H1 (cell line): ENCODE data around the gene PHTF2. TPM values are rescaled to one million over a fixed set of nuclear protein-coding genes. Genes with fewer than 3 reads are reported as not detected.

Experiments used
- CTCF ChIA-PET: fragments of 300-600 bp; sonication (Branson Sonifier 250); formaldehyde crosslinking; loops from one replicate; lab custom pipeline; 2021; ENCODE audit not compliant: partially characterized antibody; lab: Charles Lee
- POLR2A ChIA-PET: fragments of 300-600 bp; sonication (Branson Sonifier 250); formaldehyde crosslinking; loops from one replicate; lab custom pipeline; 2021; ENCODE audit warnings: inconsistent platforms; ENCODE audit not compliant: partially characterized antibody; lab: Charles Lee
- DNase-seq, 2 experiments: peaks; one replicate each; pipeline versions ENCODE4 v3.0.0 to v3.0.0-alpha.2; 2010 to 2022; ENCODE audit warnings: low spot score in 2 of 2, low read depth in 1 of 2, mixed read lengths in 1 of 2
- FAIRE-seq: peaks from 2 replicates; lab custom pipeline; 2011; peaks lifted over from hg19 to GRCh38; lab: Jason Lieb, UNC
- H2AFZ ChIP-seq: 2 replicates; pipeline ENCODE4 v1.8.1; 2012; ENCODE audit warnings: low read length, inconsistent platforms
- H2AK5ac ChIP-seq: 2 replicates; pipeline ENCODE4 v1.6.1; 2013; ENCODE audit warnings: low read depth, low read length
- H2BK120ac ChIP-seq: replicated peaks from 2 replicates; pipeline ENCODE3; 2013; ENCODE audit warnings: low read depth, low read length, inconsistent platforms
- H2BK12ac ChIP-seq: 2 replicates; pipeline ENCODE4 v1.6.1; 2013; ENCODE audit warnings: low read depth, low read length
- H2BK15ac ChIP-seq: 2 replicates; pipeline ENCODE4 v1.6.1; 2013; ENCODE audit warnings: low read length
- H2BK20ac ChIP-seq: 2 replicates; pipeline ENCODE4 v1.6.1; 2013; ENCODE audit warnings: low read length
- H2BK5ac ChIP-seq: 2 replicates; pipeline ENCODE4 v1.6.1; 2013; ENCODE audit warnings: low read depth, low read length
- H3K14ac ChIP-seq: 2 replicates; pipeline ENCODE4 v1.6.1; 2013; ENCODE audit warnings: inconsistent platforms; ENCODE audit not compliant: insufficient read length
- H3K18ac ChIP-seq: 2 replicates; pipeline ENCODE4 v1.6.1; 2013; ENCODE audit warnings: low read length; ENCODE audit errors: extremely low read depth
- H3K23ac ChIP-seq: 2 replicates; pipeline ENCODE4 v1.6.1; 2013; ENCODE audit warnings: inconsistent platforms; ENCODE audit not compliant: insufficient read length
- H3K23me2 ChIP-seq: 2 replicates; pipeline ENCODE4 v1.6.1; 2013; ENCODE audit warnings: low read depth, low read length
- H3K27ac ChIP-seq: 2 replicates; pipeline ENCODE4 v1.6.1; 2011; ENCODE audit warnings: low read depth, low read length, inconsistent platforms
- H3K27me3 ChIP-seq, 4 experiments: replicated peaks in 1 of 4; 1 replicate in 1 of 4; 2 replicates in 3 of 4; pipeline versions ENCODE4 v1.6.1 to v1.8.1; 2011 to 2013; ENCODE audit warnings: low read length in 3 of 4, mild to moderate bottlenecking in 3 of 4, inconsistent platforms in 2 of 4, mixed read lengths in 2 of 4, moderate library complexity in 1 of 4; ENCODE audit not compliant: control insufficient read depth in 3 of 4, insufficient read depth in 3 of 4; ENCODE audit errors: extremely low read depth in 1 of 4
- H3K36me3 ChIP-seq, 4 experiments: 2 replicates each; pipeline versions ENCODE4 v1.6.1 to v1.8.1; 2011 to 2013; ENCODE audit warnings: mild to moderate bottlenecking in 4 of 4, low read length in 3 of 4, moderate library complexity in 2 of 4, control low read depth in 1 of 4, inconsistent platforms in 1 of 4; ENCODE audit not compliant: insufficient read depth in 4 of 4, control insufficient read depth in 2 of 4
- H3K4ac ChIP-seq: replicated peaks from 2 replicates; pipeline ENCODE3; 2013; ENCODE audit warnings: low read length, low read depth, mixed read lengths, inconsistent platforms; ENCODE audit not compliant: insufficient read length
- H3K4me1 ChIP-seq, 4 experiments: replicated peaks in 1 of 4; 1 replicate in 1 of 4; 2 replicates in 3 of 4; pipeline versions ENCODE4 v1.6.1 to v1.8.1; 2011 to 2013; ENCODE audit warnings: low read length in 3 of 4, inconsistent platforms in 2 of 4, mixed read lengths in 1 of 4; ENCODE audit not compliant: insufficient read depth in 4 of 4, control insufficient read depth in 3 of 4
- H3K4me2 ChIP-seq, 2 experiments: 2 replicates each; pipeline versions ENCODE4 v1.6.1 to v1.8.1; 2011 to 2013; ENCODE audit warnings: low read depth in 2 of 2, low read length in 2 of 2, control low read depth in 1 of 2, inconsistent platforms in 1 of 2, mild to moderate bottlenecking in 1 of 2; ENCODE audit not compliant: insufficient read depth in 1 of 2
- H3K4me3 ChIP-seq, 4 experiments: fragments of 200-600, 300-600 bp in 1 of 4; sonication (generic), shearing (Covaris generic), sonication (Bioruptor Twin) in 1 of 4; 2 replicates each; pipeline versions ENCODE4 v1.5.1 to v1.8.1; 2011 to 2016; ENCODE audit warnings: low read length in 4 of 4, low read depth in 3 of 4, control low read depth in 2 of 4, inconsistent platforms in 2 of 4, mild to moderate bottlenecking in 2 of 4, mixed read lengths in 1 of 4, moderate library complexity in 1 of 4; ENCODE audit not compliant: insufficient read depth in 2 of 4; ENCODE audit errors: extremely low read depth in 1 of 4
- H3K56ac ChIP-seq: replicated peaks from 2 replicates; pipeline ENCODE3; 2013; ENCODE audit warnings: low read depth, mild to moderate bottlenecking, mixed read lengths, low read length, inconsistent platforms; ENCODE audit not compliant: insufficient read length
- H3K79me1 ChIP-seq: 2 replicates; pipeline ENCODE4 v1.6.1; 2013; ENCODE audit warnings: low read depth, low read length, control low read depth
- H3K79me2 ChIP-seq, 2 experiments: 2 replicates each; pipeline versions ENCODE4 v1.6.1 to v1.8.1; 2012 to 2013; ENCODE audit warnings: low read length in 2 of 2, mild to moderate bottlenecking in 2 of 2, inconsistent platforms in 1 of 2; ENCODE audit not compliant: insufficient read depth in 2 of 2, control insufficient read depth in 1 of 2
- H3K9ac ChIP-seq, 4 experiments: replicated peaks in 1 of 4; 1 replicate in 1 of 4; 2 replicates in 3 of 4; pipeline versions ENCODE4 v1.6.1 to v1.8.1; 2011 to 2013; ENCODE audit warnings: low read depth in 3 of 4, low read length in 3 of 4, control low read depth in 2 of 4, mild to moderate bottlenecking in 2 of 4, moderate library complexity in 2 of 4, inconsistent platforms in 1 of 4; ENCODE audit errors: extremely low read depth in 1 of 4
- H3K9me3 ChIP-seq, 2 experiments: 2 replicates each; pipeline versions ENCODE4 v1.6.1 to v1.8.1; 2012 to 2013; ENCODE audit warnings: mild to moderate bottlenecking in 2 of 2, moderate library complexity in 2 of 2, control low read depth in 1 of 2, inconsistent platforms in 1 of 2, low read depth in 1 of 2, low read length in 1 of 2, mixed read lengths in 1 of 2; ENCODE audit not compliant: insufficient read depth in 2 of 2
- H4K20me1 ChIP-seq, 2 experiments: replicated peaks in 1 of 2; 2 replicates each; pipeline versions ENCODE3 to v1.8.1; 2011 to 2013; ENCODE audit warnings: inconsistent platforms in 2 of 2, low read length in 2 of 2, mild to moderate bottlenecking in 1 of 2; ENCODE audit not compliant: insufficient read depth in 2 of 2, control insufficient read depth in 1 of 2
- H4K5ac ChIP-seq: 2 replicates; pipeline ENCODE4 v1.6.1; 2013; ENCODE audit warnings: low read length, low read depth, mixed read lengths, inconsistent platforms; ENCODE audit not compliant: insufficient read length
- H4K8ac ChIP-seq: 2 replicates; pipeline ENCODE4 v1.8.0; 2013; ENCODE audit warnings: mild to moderate bottlenecking, moderate library complexity, low read length, inconsistent platforms; ENCODE audit not compliant: insufficient read depth; ENCODE audit errors: extremely low read depth
- H4K91ac ChIP-seq: replicated peaks from 2 replicates; pipeline ENCODE3; 2013; ENCODE audit warnings: low read length, mixed read lengths, inconsistent platforms; ENCODE audit not compliant: insufficient read length
- FOSL1 ChIP-seq: IDR thresholded peaks from 2 replicates; pipeline ENCODE4 v1.6.1; 2011; ENCODE audit warnings: mild to moderate bottlenecking, low read depth, low read length, moderate library complexity; ENCODE audit not compliant: insufficient read depth
- RBBP5 ChIP-seq: IDR thresholded peaks from 2 replicates; pipeline ENCODE4 v1.7.1; 2012; ENCODE audit warnings: low read depth, mild to moderate bottlenecking, inconsistent platforms, low read length, moderate library complexity, borderline replicate concordance
- SAP30 ChIP-seq: fragments of 300-600 bp; sonication (generic); IDR thresholded peaks from 2 replicates; pipeline ENCODE4 v1.7.1; 2012; ENCODE audit warnings: low read length, moderate library complexity, mild to moderate bottlenecking, inconsistent platforms; ENCODE audit not compliant: insufficient read depth, insufficient replicate concordance
- SIRT6 ChIP-seq: IDR thresholded peaks from one replicate; pipeline ENCODE4 v1.7.1; 2012; ENCODE audit warnings: low read length, inconsistent platforms
- WGBS, 2 experiments: shearing (Covaris generic) in 1 of 2; methylation state at CpG; one replicate each; pipeline versions ENCODE4 v1.1.6 to v1.1.7; 2013 to 2015; ENCODE audit warnings: low lambda C conversion rate in 2 of 2, mixed read lengths in 2 of 2, inconsistent platforms in 1 of 2, low coverage in 1 of 2, missing lambda C conversion rate in 1 of 2; ENCODE audit not compliant: insufficient replicate concordance in 2 of 2, insufficient coverage in 1 of 2, insufficient read length in 1 of 2; ENCODE audit errors: extremely low coverage in 1 of 2, missing lambda C conversion rate in 1 of 2; 5-methylcytosine and 5-hydroxymethylcytosine counted together
- polyA plus RNA-seq, 7 experiments: library from polyadenylated mRNA; depleted of rRNA in 3 of 7; stranded (reverse) in 5 of 7; unstranded in 2 of 7; fragments of >200 nt in 5 of 7; fragments of 200-250 nt in 2 of 7; gene quantifications; 1 replicate in 5 of 7; 2 replicates in 1 of 7; 4 replicates in 1 of 7; pipeline versions ENCODE4 v1.2.1 to v1.2.3, GENCODE V29; 2011 to 2013; ENCODE audit warnings: missing spikeins in 2 of 7, mixed read lengths in 2 of 7
- total RNA-seq: library from RNA; stranded (reverse); fragmentation: NEBNext Ultra II Directional; extraction: Animal tissue kit (Norgen Biotek cat#: 25700); gene quantifications from 2 replicates; pipeline ENCODE4 v1.2.1, GENCODE V29; 2021

The PHTF2 gene
- total and polyA plus RNA-seq, 2 of the 8 experiments (the other 6 are each of a cell fraction or from before 2014, with no cell fraction given) = 9.0 to 25.4 TPM

DNA sequence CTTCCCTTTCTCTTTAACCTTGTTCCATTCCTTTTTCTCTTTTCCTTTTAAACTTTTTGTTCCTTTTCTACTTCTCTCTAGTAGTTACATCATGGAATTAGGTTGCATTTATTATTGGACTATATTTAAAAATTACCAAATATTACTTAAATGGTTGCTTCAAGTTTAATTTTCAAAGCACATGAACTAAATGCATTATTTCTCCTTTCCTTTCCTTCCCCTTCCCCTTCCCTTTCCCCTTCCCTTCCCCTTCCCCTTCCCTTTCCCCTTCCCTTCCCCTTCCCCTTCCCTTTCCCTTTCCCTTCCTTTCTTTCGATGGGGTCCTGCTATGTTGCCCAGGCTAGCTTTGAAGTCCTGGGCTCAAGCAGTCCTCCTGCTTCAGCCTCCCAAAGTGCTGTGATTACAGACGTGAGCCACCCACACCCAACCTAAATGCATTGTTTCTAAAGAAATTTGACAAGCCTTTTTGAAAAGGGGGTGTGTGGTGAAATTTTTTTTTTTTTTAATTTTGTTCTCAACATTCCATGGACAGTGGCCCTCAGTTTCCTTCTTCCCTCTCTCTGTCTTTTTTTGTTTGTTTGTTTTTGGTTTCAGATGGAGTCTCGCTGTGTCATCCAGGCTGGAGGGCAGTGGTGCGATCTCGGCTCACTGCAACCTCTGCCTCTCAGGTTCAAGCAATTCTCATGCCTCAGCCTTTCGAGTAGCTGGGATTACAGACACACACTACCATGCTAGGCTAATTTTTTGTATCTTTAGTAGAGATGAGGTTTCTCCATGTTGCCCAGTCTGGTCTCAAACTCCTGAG is 31.6 kb upstream of the PHTF2 start:
- no peak overlapping the region for H3K23ac ChIP-seq
- WGBS, 2 experiments = 91% methylated on average over 5 of the region's 6 CpGs; no CpG with 5 or more reads in 1 of the 2 experiments
- no peak overlapping the region for H2BK15ac ChIP-seq
- H3K4me1 ChIP-seq = 0 out of 7 replicates have a peak, but pooled peaks cover 0 to 2% (median 0%) of the 10 kb centered on the region in 4 experiments
- DNase-seq (no peak), FAIRE-seq (no peak)
- no peak overlapping the region for H4K8ac ChIP-seq
- no peaks in the 10 kb centered on the region for H3K23me2 ChIP-seq
- H3K79me2 ChIP-seq = peaks cover 0 to 23% of the 10 kb centered on the region in 2 experiments; a peak in 2 of 4 replicates
- no peak overlapping the region for H3K4me3 ChIP-seq
- no peak overlapping the region for H3K56ac ChIP-seq
- H4K5ac ChIP-seq = no peak overlapping the region
- H3K27me3 ChIP-seq = no peaks in the 10 kb centered on the region
- H2BK12ac ChIP-seq = no peak overlapping the region
- TF ChIP-seq SIRT6 (no peak), SAP30 (no peak), FOSL1 (no peak), RBBP5 (no peak)
- peaks cover 0 to 2% of the 10 kb centered on the region in 2 experiments for H4K20me1 ChIP-seq
- H2AFZ ChIP-seq = no peak overlapping the region
- H3K79me1 ChIP-seq = no peaks in the 10 kb centered on the region
- no peak overlapping the region for H2BK20ac ChIP-seq
- POLR2A ChIA-PET = no interaction called here
- no peak overlapping the region for H2BK5ac ChIP-seq
- no peak overlapping the region for H3K27ac ChIP-seq
- peaks cover 0 to 4% (median 0%) of the 10 kb centered on the region in 4 experiments; a peak in 2 of 8 replicates for H3K36me3 ChIP-seq
- H4K91ac ChIP-seq = no peak overlapping the region
- H2AK5ac ChIP-seq = no peak overlapping the region
- no peak overlapping the region for H3K4ac ChIP-seq
- no peak overlapping the region for H3K9ac ChIP-seq
- no peak overlapping the region; the same call in 1 of the 2 replicates for H3K18ac ChIP-seq
- H3K14ac ChIP-seq = no peak overlapping the region
- no peaks in the 10 kb centered on the region for H3K9me3 ChIP-seq
- no peak overlapping the region for H3K4me2 ChIP-seq
- CTCF ChIA-PET = interaction anchor here (0.6 to 1.0 kb wide), 4 partner anchors 41 to 136 kb away, joined by 3 to 4 read pairs (median 3); no protein-coding TSS in a partner anchor
- no peak overlapping the region for H2BK120ac ChIP-seq
